CD4-positive, alpha-beta T cell treated with Interleukin-15 for 4 hours (primary cell): ENCODE results near the gene FYN.
A peak's percentile ranks its signal among the peaks of the same experiment; 100 is the strongest.
"Not testable (repeated sequence)": the region's sequence is repeated elsewhere in the genome, so short reads cannot be mapped to it uniquely, and the experiment has no call there.

Source experiments
- DNase-seq: peaks from one replicate; pipeline ENCODE4 v3.0.0-alpha.2; 2020; ENCODE audit warnings: low spot score

Gene FYN

GRCh38 chr6:111789598-111789997 is 83.7 kb downstream of the FYN start:
- DNase-seq: no peak

GRCh38 chr6:111788379-111789276 is 84.6 kb downstream of the FYN start:
- DNase-seq: no peak

GRCh38 chr6:111786151-111786550 is 87.1 kb downstream of the FYN start:
- DNase-seq: not testable (repeated sequence)

- DNase-seq: no peak
Observed at GRCh38 chr6:111784433-111784832, 88.8 kb downstream of the FYN start.

- DNase-seq: no peak
Observed at GRCh38 chr6:111782887-111783466, 90.3 kb downstream of the FYN start.

GRCh38 chr6:111782192-111782809 is 91.0 kb downstream of the FYN start:
- no peak for DNase-seq

GRCh38 chr6:111781041-111781708 is 92.1 kb downstream of the FYN start:
- no peak for DNase-seq

- DNase-seq: no peak
Observed at GRCh38 chr6:111780393-111780792, 92.9 kb downstream of the FYN start.

GRCh38 chr6:111779660-111780059 is 93.6 kb downstream of the FYN start:
- DNase-seq: no peak

GRCh38 chr6:111779031-111779430 is 94.2 kb downstream of the FYN start:
- no peak for DNase-seq

- peak; percentile 58 for DNase-seq
Observed at GRCh38 chr6:111777357-111777756, 95.9 kb downstream of the FYN start.

GRCh38 chr6:111776236-111777221 is 96.7 kb downstream of the FYN start:
- DNase-seq: no peak

- DNase-seq: no peak
Observed at GRCh38 chr6:111775145-111775922, 97.9 kb downstream of the FYN start.

- no peak for DNase-seq
Observed at GRCh38 chr6:111774346-111774703, 98.9 kb downstream of the FYN start.

- DNase-seq: no peak
Observed at GRCh38 chr6:111773501-111774345, 99.5 kb downstream of the FYN start.

GRCh38 chr6:111772381-111772780 is 100.9 kb downstream of the FYN start:
- no peak for DNase-seq

GRCh38 chr6:111771629-111772028 is 101.6 kb downstream of the FYN start:
- no peak for DNase-seq

- no peak for DNase-seq
Observed at GRCh38 chr6:111771094-111771432, 102.2 kb downstream of the FYN start.

- DNase-seq: no peak
Observed at GRCh38 chr6:111770263-111771093, 102.8 kb downstream of the FYN start.
